B cell (primary cell): Measurements from ENCODE around the gene KRT14. TPM values are rescaled to one million over a fixed set of nuclear protein-coding genes. Genes with fewer than 3 reads are reported as not detected.

ENCODE experiments used
- ATAC-seq: fragments of 200-7000 bp; cut with Tn5 transposase; one replicate; pipeline ENCODE4 v1.10.0; 2021; ENCODE audit warnings: low read depth, mild to moderate bottlenecking, moderate number of reproducible peaks, moderate library complexity
- CTCF ChIA-PET: fragments of 350-600 bp; sonication (Branson Sonifier 250); formaldehyde crosslinking; loops from one replicate; lab custom pipeline; 2021; ENCODE audit warnings: antibody characterized with exemption, inconsistent platforms; lab: Charles Lee
- POLR2A ChIA-PET: fragments of 350-600 bp; sonication (Branson Sonifier 250); formaldehyde crosslinking; loops from one replicate; lab custom pipeline; 2021; ENCODE audit warnings: antibody characterized with exemption; lab: Charles Lee
- DNase-seq: peaks from one replicate; pipeline ENCODE4 v3.0.0; 2013
- H2AFZ ChIP-seq: 2 replicates; pipeline ENCODE4 v1.6.1; 2012; ENCODE audit warnings: mild to moderate bottlenecking, low read depth, low read length; ENCODE audit not compliant: insufficient read depth, poor library complexity, severe bottlenecking
- H3K27ac ChIP-seq, 2 donors: 1 replicate in 1 of 2; 2 replicates in 1 of 2; pipeline ENCODE4 v1.5.1; 2012 to 2013; ENCODE audit warnings: low read length in 2 of 2, mild to moderate bottlenecking in 2 of 2, moderate library complexity in 1 of 2
- H3K27me3 ChIP-seq, 4 experiments: fragments of 200-600 bp in 1 of 4; sonication (generic) in 1 of 4; replicated peaks in 1 of 4; 1 replicate in 2 of 4; 2 replicates in 2 of 4; pipeline versions ENCODE4 v1.6.1 to v1.7.0; 2013 to 2016; ENCODE audit warnings: low read length in 3 of 4, mild to moderate bottlenecking in 2 of 4, mixed read lengths in 1 of 4, moderate library complexity in 1 of 4; ENCODE audit not compliant: insufficient read depth in 4 of 4, control insufficient read depth in 3 of 4; ENCODE audit errors: control extremely low read depth in 1 of 4
- H3K36me3 ChIP-seq, 2 experiments: replicated peaks in 1 of 2; 1 replicate in 1 of 2; 2 replicates in 1 of 2; pipeline versions ENCODE4 v1.6.1 to v1.7.1; 2013; ENCODE audit warnings: low read length in 1 of 2; ENCODE audit not compliant: insufficient read depth in 2 of 2, control insufficient read depth in 1 of 2; ENCODE audit errors: control extremely low read depth in 1 of 2, extremely low read depth in 1 of 2
- H3K4me1 ChIP-seq, 2 donors: fragments of 200-600 bp in 1 of 2; sonication (generic) in 1 of 2; 1 replicate in 1 of 2; 2 replicates in 1 of 2; pipeline versions ENCODE4 v1.5.1 to v1.6.1; 2013 to 2017; ENCODE audit warnings: low read length in 2 of 2; ENCODE audit not compliant: control insufficient read depth in 2 of 2, insufficient read depth in 2 of 2
- H3K4me2 ChIP-seq: replicated peaks from 2 replicates; pipeline ENCODE3; 2012; ENCODE audit warnings: mild to moderate bottlenecking, low read depth, low read length; ENCODE audit not compliant: poor library complexity, severe bottlenecking
- H3K4me3 ChIP-seq, 5 experiments: fragments of 200-600 bp in 1 of 5; sonication (generic) in 1 of 5; 1 replicate in 3 of 5; 2 replicates in 2 of 5; pipeline versions ENCODE4 v1.5.1 to v1.7.0; 2011 to 2016; ENCODE audit warnings: low read length in 4 of 5, mild to moderate bottlenecking in 4 of 5, low read depth in 2 of 5, control low read depth in 1 of 5, moderate library complexity in 1 of 5; ENCODE audit not compliant: insufficient read depth in 1 of 5; ENCODE audit errors: control extremely low read depth in 1 of 5, extremely low read depth in 1 of 5
- H3K79me2 ChIP-seq: fragments of 200-600 bp; sonication (generic); one replicate; pipeline ENCODE4 v1.6.0; 2016; ENCODE audit warnings: low read length; ENCODE audit not compliant: control insufficient read depth, insufficient read depth
- H3K9ac ChIP-seq: fragments of 200-600 bp; sonication (generic); 2 replicates; pipeline ENCODE4 v1.6.1; 2017; ENCODE audit warnings: mild to moderate bottlenecking, low read length, moderate library complexity
- H3K9me3 ChIP-seq, 3 donors: one replicate each; pipeline versions ENCODE4 v1.6.1 to v1.7.1; 2013; ENCODE audit warnings: low read length in 2 of 3; ENCODE audit not compliant: control insufficient read depth in 2 of 3, insufficient read depth in 1 of 3; ENCODE audit errors: control extremely low read depth in 1 of 3
- H4K20me1 ChIP-seq: 2 replicates; pipeline ENCODE4 v1.6.0; 2012; ENCODE audit warnings: mild to moderate bottlenecking, low read length; ENCODE audit not compliant: insufficient read depth, control insufficient read depth, poor library complexity, severe bottlenecking
- H3K27ac Mint-ChIP-seq: one replicate; pipeline ENCODE4 v1.8.0; 2021; ENCODE audit warnings: mixed read lengths
- H3K27me3 Mint-ChIP-seq: one replicate; pipeline ENCODE4 v1.8.0; 2021; ENCODE audit warnings: mixed read lengths
- H3K4me1 Mint-ChIP-seq: one replicate; pipeline ENCODE4 v1.8.0; 2021; ENCODE audit warnings: mixed read lengths
- H3K4me3 Mint-ChIP-seq: one replicate; pipeline ENCODE4 v1.8.0; 2021; ENCODE audit warnings: mixed read lengths
- H3K9me3 Mint-ChIP-seq: one replicate; pipeline ENCODE4 v1.8.0; 2022; ENCODE audit warnings: mixed read lengths; ENCODE audit not compliant: insufficient read depth
- CTCF ChIP-seq: fragments of 200-600 bp; IDR thresholded peaks from one replicate; pipeline ENCODE4 v1.8.0; 2022; ENCODE audit warnings: antibody characterized with exemption, mild to moderate bottlenecking
- EZH2 ChIP-seq: IDR thresholded peaks from 2 replicates; pipeline ENCODE4 v1.6.1; 2012; ENCODE audit warnings: borderline replicate concordance, low read depth, mild to moderate bottlenecking, moderate library complexity, low read length; ENCODE audit not compliant: insufficient read depth, poor library complexity, severe bottlenecking
- WGBS: methylation state at CpG from one replicate; pipeline ENCODE4 v1.1.5; 2013; ENCODE audit warnings: missing lambda C conversion rate; ENCODE audit not compliant: insufficient coverage; 5-methylcytosine and 5-hydroxymethylcytosine counted together
- intact Hi-C: fragments of 100-400 bp; cut with micrococcal nuclease; formaldehyde crosslinking; loops from one replicate; pipeline ENCODE4 v1.10.0; 2022
- polyA plus RNA-seq: library from polyadenylated mRNA; depleted of rRNA; stranded (reverse); fragments of >200 nt; gene quantifications from 2 replicates; pipeline ENCODE4 v1.2.3, GENCODE V29; 2012
- total RNA-seq, 2 donors: library from RNA; stranded (reverse); fragments of 120-200 nt in 1 of 2; gene quantifications; 1 replicate in 1 of 2; 2 replicates in 1 of 2; pipeline versions ENCODE4 v1.2.3 to v1.2.4, GENCODE V29; 2013 to 2022

Gene KRT14
- total and polyA plus RNA-seq, 2 donors (not counting 1 experiment from before 2014, with no cell fraction given), result not detected

- H3K27me3 Mint-ChIP-seq, result peaks cover 29% of the 10 kb centered on the region
- no peaks in the 10 kb centered on the region for H3K4me1 Mint-ChIP-seq
- no peak for DNase-seq
- H3K9ac ChIP-seq, result no peak overlapping the region
- no peaks in the 10 kb centered on the region for H3K9me3 ChIP-seq
- no peak overlapping the region for H3K4me3 ChIP-seq
- H2AFZ ChIP-seq, result no peak overlapping the region
- H3K79me2 ChIP-seq, result no peaks in the 10 kb centered on the region
- H3K9me3 Mint-ChIP-seq, result no peaks in the 10 kb centered on the region
- H3K36me3 ChIP-seq, result no peaks in the 10 kb centered on the region
- POLR2A ChIA-PET, result no interaction called here
- H4K20me1 ChIP-seq, result no peaks in the 10 kb centered on the region
- intact Hi-C loops, result no loop called here
- CTCF ChIA-PET, result interaction anchor here (1.3 kb wide), 1 partner anchor 40 kb away, joined by 3 read pairs; no protein-coding TSS in a partner anchor
- TF ChIP-seq CTCF (no peak), EZH2 (no peak)
- no peaks in the 10 kb centered on the region for H3K4me1 ChIP-seq
- H3K27ac Mint-ChIP-seq, result no peak overlapping the region
- H3K27me3 ChIP-seq, result peaks cover 0 to 4% (median 0%) of the 10 kb centered on the region in 4 experiments
- no peak for ATAC-seq
- H3K27ac ChIP-seq, result no peak overlapping the region
- no peak overlapping the region for H3K4me2 ChIP-seq
- H3K4me3 Mint-ChIP-seq, result no peak overlapping the region
- WGBS, result no CpG with 5 or more reads among the region's 8 CpGs
These were observed 1.6 kb upstream of the KRT14 start for GRCh38 chr17:41588126-41588810.

- 71% methylated on average over 4 of the region's 5 CpGs for WGBS
- no peak overlapping the region for H3K4me2 ChIP-seq
These were observed 1.2 kb downstream of the KRT14 start for GRCh38 chr17:41585301-41586056.

More at GRCh38 chr17:41585301-41586056, 1.2 kb downstream of the KRT14 start:
- no peak overlapping the region for H3K27ac Mint-ChIP-seq
- CTCF ChIA-PET, result no interaction called here
- TF ChIP-seq EZH2 (no peak), CTCF (no peak)
- no peak overlapping the region for H3K4me3 ChIP-seq
- H3K36me3 ChIP-seq, result no peaks in the 10 kb centered on the region
- H3K9me3 ChIP-seq, result peaks cover 0 to 5% (median 0%) of the 10 kb centered on the region in 3 donors
- intact Hi-C loops, result no loop called here
- H3K27me3 Mint-ChIP-seq, result peaks cover 34% of the 10 kb centered on the region
- no peak overlapping the region for H3K4me3 Mint-ChIP-seq
- POLR2A ChIA-PET, result no interaction called here
- no peaks in the 10 kb centered on the region for H4K20me1 ChIP-seq
- no peak overlapping the region for H3K27ac ChIP-seq
- H3K27me3 ChIP-seq, result peaks cover 0 to 8% (median 2%) of the 10 kb centered on the region in 4 experiments
- H3K9me3 Mint-ChIP-seq, result no peaks in the 10 kb centered on the region
- ATAC-seq (no peak), DNase-seq (no peak)
- H2AFZ ChIP-seq, result no peak overlapping the region
- no peak overlapping the region for H3K9ac ChIP-seq
- no peaks in the 10 kb centered on the region for H3K79me2 ChIP-seq
- H3K4me1 ChIP-seq, result no peaks in the 10 kb centered on the region
- H3K4me1 Mint-ChIP-seq, result no peaks in the 10 kb centered on the region
